Eye (tissue), 1 donor: ENCODE results near the gene DOK1.

Experiments
- DNase-seq: peaks from one replicate; pipeline ENCODE4 v3.0.0-alpha.2; 2015

The DOK1 gene

DNA sequence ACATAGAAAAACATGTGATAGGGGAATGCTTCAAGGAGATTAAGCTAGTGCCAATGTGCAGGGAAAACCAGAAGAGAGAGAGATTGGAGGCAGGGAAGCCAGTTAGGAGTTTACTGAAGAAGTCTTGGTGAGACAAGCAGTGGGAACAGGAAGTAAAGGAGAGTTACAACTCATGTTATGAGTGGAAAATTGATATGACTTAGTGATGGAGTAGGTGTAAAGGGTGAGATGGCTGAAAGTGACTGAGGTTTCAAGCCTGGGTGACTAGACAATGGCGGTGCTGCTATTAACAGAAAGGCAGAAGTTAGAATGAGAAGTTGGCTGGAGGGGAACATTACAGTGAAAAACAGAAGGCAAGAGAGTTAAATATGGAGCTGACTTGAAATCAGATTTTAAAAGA, 16.5 kb downstream of the DOK1 start:
- no peak for DNase-seq

DNA sequence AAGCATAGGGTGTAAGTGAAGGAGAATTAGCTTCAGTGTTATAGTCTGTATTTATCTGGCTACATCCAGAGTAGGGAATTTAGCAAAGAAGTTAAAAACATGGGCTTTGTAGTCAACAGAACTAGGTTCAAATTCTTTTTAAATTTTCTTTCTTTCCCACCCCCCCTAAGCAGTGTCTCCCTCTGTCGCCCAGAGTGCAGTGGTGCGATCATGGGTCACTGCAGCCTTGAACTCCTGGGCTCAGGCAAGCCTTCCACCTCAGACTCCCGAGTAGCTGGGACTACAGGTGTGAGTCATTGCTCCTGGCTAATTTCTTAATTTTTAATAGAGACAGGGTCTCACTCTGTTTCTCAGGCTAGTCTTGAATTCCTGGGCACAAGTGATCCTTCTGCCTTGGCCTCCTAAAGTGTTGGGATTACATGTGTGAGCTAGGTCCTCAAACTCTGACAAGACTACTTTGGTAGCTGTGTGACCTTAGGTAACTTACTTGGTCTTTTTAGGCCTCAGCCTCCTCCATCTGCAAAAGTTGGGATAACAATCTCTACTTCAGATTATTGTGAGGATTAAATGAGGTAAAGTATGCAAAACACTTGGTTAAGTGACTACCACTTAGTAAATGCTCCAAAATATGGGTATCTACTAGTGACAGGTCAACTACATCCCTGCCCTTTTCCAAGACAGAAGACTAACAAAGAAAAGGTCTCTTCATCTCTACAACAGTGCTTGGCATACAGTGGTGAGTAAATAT, 17.8 kb downstream of the DOK1 start:
- DNase-seq, result no peak

DNA sequence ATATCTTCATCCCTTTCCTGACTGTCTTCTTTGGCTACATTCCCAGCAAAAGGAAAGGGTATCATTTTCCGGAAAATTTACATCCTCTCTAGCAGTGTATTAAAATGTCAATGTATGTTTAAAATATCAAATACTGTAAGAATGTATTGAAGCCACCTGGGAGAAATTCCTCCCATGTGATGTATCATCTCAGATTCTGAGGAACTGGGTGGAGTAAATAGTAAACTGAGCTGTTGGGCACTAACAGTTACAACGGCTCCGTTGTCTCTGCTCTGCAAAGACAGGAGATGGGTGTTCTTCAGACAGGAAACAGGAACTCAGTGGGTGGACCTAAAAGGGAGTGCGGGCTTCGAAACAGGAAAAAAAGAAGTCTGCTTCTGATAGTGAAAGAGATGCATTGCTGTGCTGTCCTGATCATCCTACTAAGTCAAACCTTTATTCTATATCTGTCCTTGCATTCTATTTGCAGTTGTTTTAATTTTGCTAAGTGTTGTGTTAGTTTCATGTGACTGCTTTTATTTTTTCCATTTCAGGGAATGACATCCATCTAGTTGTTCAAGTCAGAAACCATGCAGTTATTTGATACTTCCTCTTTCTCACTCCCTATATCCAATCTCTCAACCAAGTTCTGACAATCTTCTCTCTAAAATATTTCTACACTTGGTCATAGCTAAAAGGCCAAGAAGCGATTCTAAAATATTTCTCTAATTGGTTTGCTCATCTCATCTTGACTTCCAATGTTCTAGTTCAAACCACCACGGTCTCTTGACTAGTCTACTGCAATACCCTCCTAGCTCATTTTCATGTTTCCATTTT, 19.4 kb downstream of the DOK1 start:
- DNase-seq, result no peak

DNA sequence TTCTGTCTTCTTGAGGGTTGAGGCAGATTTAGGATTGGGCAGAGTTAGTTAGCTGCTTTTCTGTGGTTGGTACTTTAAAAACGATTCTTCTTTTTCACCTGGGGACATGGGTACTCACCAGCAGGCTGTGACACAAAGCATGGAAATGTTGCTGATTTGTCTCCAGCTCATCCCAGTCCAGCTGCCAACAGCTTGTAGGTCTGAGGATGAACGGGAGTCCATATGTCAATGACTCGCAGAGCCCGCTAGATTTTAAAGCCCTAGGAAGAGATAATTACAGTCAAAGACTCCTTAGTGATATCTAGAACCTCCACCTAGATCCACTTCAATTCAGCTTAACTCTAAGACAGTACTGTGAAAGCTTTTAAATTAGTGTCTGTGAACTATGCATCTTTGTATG, 20.8 kb downstream of the DOK1 start:
- DNase-seq, result no peak

DNA sequence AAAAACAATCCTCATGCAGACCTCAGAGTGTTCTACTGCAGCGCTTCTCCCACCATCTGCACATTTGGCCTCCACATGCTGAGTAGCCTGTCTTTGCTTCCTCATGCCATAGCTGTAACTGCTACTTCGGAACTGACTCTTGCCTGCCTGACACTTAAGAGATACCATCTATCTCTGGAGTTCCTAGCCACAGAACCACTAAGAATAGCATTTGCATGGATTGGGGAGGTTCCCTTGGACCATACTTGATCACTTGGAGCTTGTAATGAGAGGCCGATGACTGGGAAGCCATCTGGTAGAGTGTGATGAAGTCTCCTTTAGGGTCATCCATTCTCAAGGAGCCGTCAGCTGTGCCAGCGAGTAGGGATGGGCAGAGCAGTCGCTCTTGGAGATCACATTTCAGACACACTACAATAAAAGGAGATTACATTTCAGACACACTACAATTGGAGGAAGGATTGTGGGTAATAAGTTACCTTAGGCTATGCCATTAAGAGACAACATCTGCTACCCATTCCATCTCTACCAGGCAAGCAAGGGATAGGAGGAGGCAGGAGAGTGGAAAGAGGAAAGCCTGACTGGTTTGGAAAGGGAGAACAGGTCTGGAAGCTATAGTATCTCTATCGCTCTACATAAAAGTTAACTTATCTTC, 21.8 kb downstream of the DOK1 start:
- DNase-seq, result no peak

DNA sequence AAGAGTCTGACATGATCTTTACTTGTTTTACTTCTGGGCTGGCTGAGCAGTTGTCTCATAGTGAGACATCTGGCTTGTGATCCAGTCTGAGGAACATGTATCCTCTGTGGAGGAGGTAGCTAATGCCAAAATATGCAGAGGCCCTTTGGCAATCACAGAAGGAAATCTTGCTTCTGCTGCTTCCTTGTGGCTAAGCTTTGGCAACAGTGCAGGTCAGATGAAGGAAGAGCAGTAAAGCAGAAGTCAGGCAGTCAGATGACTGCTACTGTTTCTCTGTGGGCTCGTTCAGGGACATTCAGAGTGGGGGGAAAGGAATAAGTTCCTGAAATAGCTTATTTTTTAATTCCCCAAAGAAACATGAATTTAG, 22.3 kb downstream of the DOK1 start:
- DNase-seq, result no peak

DNA sequence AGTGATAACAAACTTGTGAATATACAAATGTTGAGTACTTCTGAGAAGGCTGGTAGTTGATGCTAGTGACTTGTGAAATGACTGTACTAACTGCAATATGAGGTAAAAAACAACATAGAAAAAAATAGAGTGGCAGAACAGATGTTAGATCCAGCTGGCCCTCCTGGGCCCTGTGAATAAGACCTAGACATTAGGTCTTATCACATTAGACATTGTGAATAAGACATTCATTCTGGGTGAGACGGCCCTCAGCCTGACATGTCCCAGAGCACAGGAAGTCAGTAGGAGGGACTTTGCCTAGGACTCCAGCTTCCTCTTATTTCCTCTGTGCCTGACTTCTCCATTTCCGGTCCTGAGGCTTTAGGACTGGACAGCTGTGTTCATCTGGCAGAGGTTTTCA, 22.9 kb downstream of the DOK1 start:
- no peak for DNase-seq

DNA sequence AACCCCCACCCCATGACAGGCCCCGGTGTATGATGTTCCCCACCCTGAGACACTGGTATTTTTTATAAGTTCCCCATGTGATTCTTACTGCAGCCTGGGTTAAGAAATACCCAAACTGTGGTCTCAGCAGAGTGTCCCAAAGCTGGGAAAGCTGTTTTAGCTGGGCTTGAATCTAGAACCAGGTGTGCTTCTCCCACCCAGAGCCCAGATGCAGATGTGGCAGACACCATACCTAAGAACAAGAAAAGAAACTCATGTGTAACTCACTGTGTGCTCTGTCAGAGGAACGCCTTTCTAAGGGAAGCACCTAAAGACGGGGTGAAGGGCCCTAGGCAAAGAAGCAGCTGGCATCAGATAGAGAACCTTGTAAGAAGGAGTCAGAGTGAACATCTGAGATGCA, 23.9 kb downstream of the DOK1 start:
- DNase-seq, result no peak

DNA sequence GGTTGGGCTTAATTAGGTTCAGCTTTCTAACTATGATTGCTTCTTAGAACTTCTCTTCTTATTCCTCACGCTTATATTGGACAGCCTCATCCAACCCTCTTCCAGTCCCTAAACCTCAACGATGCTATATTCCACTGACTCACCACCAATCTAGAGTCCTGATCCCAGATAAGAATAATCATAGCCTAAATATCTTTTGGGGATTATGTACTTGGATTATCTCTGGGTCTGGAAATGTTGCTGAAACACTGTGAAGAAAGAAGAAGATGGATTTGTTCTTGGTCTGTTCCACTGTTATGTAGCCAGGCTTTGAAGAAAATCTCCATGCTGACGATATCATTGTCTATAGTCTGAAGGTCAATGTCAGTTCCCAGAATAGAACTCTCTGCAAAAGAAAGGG, 26.9 kb downstream of the DOK1 start:
- DNase-seq, result no peak

DNA sequence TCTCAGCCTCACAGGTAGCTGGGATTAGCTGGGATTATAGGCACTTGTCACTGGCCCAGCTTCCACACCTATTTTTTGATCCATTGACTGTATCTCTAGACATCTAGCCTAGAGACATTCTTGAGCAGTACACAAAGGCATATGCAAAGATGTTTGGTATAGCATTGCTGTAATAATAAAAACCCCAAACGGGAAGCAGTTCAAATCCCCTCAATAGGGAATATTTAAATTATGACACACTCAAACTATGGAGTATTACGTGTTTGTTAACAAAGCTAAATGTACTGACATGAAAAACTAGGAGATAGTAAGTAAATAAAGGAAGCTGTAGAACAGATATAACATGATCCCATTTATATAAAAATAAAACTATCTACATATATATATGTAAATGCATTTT, 27.7 kb downstream of the DOK1 start:
- DNase-seq, result no peak

DNA sequence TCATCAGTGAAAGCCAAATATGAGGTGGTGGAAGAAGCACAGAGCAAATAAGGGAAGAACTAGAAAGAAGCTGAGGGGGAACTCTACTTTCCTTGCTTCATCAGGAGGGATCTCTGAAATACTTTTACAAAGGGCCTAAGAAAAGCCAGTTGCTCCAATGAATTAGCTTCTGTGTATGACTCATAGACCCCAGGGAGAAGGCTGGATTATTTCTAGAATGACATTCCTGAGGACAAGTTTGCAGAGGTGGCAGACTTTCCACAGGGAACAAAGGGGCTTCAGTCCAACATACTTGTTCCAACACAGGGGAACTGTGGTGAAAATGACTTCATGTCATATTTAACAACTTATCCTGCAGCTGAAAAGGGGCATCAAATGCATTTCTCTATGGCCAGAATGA, 29.0 kb downstream of the DOK1 start:
- no peak for DNase-seq

DNA sequence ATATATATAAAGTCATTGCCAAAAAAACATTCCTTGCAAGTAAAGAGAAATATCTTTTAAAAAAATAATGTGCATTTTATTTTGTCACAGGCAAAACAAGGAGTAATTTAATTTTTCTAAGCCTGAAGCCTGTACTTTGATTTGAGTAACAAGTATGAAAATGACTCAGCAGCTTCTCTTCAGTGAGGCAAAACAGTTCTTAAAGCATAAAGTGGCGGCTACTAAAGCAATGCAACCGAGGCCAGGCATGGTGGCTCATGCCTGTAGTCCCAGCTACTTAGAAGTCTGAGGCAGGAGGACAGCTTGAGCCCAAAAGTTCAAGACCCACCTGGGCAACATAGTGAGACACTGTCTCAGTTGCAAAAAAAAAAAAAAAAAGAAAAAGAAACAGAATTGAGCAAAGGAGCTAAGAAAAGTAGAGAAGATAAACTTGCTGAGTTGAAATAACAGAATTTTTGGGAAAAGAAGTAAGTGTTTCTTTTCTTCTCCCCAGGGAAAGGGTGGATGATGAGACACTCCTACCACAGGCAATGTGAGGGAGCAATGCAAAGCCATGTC, 29.6 kb downstream of the DOK1 start:
- no peak for DNase-seq

DNA sequence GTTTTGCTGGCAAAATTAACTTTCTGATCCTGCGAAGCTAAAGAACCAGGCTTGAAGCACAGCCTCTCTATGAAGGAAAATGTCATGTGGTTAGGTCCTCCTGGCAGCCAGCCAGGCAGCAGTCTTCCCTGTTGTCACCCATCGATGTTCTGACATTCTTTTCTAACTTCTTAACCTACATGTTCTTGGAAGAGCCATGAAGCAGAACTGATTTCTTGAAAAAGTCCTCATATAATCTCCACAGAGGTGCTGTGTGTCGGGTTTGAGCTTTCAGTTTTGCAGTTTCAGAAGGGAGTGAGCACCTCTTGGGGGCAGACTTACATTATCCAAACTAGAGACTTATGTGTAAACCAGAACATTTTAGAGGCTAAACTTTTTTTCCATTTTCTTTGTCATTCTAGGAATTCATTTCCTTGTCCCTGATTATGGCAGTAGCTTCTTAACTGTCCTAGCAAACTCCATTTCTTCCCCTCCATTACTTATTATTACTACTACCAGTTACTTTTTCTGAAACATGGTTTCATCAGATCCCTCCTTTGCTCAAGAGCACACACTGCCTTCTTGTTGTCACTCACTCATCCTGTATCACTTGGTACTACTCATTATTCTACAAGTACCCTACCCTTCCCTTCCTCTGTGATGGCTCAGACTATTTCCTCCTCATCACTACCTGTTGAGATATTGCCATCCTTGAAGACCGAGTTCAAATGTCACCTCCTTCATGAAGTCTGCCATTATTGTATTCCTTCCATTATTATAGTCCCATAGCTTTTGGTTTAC, 31.1 kb downstream of the DOK1 start:
- DNase-seq, result no peak

DNA sequence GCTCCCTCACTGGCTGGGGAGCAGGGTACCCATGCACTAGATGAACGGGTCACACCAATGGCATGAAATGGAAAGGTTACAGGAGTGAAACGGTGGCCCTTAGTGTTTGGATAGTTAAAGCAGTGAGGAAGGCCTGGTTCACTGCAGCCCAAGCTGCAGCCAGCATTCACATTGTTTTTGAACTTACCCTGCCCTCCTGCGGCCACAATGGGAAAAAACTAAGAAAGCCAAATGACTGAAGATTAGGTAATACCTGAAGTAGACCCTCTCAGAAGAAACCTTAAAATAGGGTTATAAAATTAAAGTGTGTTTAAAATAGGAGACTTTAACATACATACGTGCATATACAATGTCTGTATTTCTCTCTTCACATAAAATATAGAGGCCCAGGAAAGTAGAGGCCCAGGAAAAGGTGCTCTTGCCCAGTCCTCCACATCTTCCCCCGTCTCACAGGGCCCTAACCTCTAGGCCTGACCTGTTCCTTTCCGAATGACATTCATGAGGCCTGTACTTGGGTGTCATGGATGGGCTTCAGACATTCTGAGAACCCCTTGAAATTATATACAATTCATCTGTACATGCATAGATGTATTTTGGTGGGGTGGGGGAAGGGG, 33.3 kb downstream of the DOK1 start:
- peak; percentile 87 for DNase-seq

DNA sequence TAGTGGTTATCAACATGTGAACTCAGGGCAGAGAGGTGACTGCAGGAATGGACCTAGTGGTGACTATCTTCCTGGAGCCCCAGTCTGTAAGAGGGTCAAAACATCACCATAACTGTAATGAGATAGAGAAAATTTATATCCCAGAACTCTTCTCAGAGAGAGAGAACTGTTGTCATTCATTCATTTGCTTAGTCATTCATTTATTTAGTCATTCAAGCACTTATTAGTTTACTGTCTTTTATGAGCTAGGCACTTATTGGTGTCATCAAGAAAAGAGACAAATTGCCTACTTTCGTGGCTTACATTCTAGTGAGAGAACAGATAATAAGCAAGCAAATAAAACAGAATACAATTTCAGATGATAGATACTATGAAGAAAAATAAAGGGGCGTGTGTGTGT, 34.1 kb downstream of the DOK1 start:
- no peak for DNase-seq

DNA sequence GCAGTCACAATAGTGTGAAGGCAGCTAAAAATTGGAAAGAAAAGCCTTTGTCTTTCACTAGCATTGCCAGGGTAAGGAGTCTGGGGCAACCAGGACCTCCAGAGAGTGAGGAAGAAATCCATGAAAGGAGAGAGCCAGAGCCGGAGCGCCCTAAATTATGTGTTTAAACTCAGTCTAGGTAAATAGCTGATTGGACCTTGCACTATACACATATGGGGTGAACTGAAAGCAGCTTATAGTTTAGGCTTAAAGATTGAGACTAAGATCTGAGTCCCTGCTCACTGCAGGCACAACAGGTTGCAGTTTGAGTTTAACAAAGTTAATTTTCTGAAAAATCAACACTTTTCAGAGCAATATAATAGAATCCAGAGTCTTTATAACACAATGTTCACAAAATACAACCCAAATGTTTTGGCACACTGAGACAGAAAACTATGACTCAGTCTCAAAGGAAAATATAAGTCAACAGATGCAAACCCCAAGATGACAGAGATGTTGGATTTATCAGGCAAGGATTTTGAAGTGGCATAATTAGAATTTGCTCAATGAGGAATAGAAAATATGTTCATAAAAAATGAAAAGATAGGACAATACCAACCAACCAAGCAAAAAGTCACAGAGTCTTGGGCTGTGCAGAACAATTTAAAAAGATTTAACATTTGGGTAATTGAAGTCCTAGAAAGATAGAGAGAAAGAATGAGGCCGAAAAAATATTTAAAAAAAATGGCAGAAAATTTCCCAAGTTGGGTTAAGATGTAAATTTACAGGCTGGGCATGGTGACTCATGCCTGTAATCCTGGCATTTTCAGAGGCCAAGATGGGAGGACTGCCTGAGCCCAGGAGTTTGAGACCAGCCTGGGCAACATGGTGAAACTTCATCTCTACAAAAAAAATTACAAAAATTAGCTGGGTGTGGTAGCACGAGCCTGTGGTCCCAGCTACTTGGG, 39.6 kb downstream of the DOK1 start:
- no peak for DNase-seq

DNA sequence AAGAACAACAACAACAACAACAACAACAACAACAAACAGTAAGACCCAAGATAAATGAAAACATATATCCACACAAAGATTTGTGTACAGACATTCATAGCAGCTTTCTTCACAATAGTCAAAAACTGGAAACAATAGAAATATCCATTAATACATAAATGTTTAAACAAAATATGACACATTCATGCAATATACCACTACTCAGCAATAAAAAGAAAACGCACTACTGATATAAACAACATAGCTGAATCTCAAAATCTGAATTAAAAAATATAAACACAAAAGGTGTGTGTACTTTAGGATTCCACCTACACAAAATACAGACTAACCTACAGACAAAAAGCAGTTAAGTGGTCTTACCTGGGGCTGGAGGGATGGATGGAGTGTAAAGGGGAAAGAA, 42.1 kb downstream of the DOK1 start:
- no peak for DNase-seq

DNA sequence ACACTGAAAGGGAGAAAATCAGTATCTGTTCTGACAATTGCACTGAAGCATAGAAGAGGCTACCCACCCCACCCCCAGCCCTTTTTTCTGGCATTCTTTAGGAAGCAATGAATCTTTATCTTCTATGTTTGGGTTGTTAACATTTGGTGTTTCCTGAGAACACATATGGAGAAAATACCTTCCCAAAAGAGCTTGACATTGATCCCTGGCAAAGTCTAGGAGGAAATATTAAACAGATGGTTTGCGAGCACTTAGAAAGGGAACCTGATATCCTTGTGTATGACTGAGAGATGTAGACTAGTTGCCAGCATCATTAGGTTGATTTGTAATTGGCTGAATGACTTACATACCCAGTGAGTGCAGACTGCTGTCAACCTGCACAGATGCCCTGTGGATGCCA, 42.9 kb downstream of the DOK1 start:
- peak; percentile 63 for DNase-seq

DNA sequence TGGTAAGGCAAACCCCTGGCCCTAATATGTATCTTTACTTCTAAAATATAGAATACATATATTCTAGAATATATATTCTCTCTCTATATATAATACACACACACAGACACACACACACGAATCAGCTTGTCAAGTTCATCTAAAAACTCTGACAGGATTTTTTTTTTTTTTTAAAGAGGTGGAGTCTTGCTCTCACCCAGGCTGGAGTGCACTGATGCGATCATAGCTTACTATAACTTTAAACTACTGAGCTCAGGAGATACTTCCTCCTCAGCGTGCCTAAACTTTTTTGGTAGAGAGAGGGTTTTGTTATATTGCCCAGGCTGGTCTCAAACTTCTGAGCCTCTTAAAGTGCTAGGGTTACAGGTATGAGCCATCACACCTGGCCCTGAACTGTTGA, 45.2 kb downstream of the DOK1 start:
- DNase-seq, result no peak

DNA sequence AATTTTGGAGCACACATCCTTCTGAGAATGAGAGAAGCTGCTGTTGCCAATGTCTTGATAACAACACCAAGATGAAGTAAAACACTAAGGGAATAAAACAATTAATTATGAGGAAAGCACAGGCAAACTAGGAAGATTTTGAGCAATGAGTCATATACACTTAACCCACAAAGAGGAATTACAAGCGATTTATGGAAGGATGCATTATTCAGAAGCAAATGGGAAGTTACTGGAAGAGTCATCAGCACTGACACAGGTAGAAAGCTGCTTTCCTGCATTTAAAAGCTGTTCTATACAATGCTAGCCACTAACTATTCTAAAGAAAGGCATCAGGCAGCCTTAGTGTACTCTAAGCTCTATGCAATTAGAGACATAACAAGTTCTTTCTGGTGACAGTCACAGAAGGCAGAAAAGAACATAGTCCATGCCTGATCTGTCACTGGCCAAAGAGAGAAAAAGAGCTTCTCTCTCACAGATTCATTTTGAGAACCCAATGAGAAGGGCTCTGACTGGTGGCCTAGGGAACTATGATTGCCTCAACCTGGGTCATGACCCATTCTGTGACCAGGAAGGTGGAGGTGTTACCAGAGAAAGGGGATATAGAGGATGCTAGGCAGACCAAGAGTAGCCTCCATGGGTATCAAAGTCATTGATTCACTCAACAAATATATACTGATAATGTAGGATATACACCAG, 48.2 kb downstream of the DOK1 start:
- DNase-seq, result no peak
